Osteoblast (primary cell): ENCODE results near the gene DENND4A. TPM values are rescaled to one million over a fixed set of nuclear protein-coding genes. Genes with fewer than 3 reads are reported as not detected.

Experiments used
- DNase-seq: peaks from one replicate; pipeline ENCODE4 v3.0.0; 2011; ENCODE audit warnings: low spot score, mixed read lengths; ENCODE audit not compliant: insufficient read length; ENCODE audit errors: missing footprints
- H2AFZ ChIP-seq: 2 replicates; pipeline ENCODE4 v1.6.0; 2011; ENCODE audit warnings: mild to moderate bottlenecking, low read length
- H3K27ac ChIP-seq: 2 replicates; pipeline ENCODE4 v1.5.1; 2011; ENCODE audit warnings: mild to moderate bottlenecking, low read depth, low read length, moderate library complexity
- H3K27me3 ChIP-seq: 2 replicates; pipeline ENCODE4 v1.6.0; 2012; ENCODE audit warnings: mild to moderate bottlenecking, control low read depth, inconsistent platforms, low read length, moderate library complexity; ENCODE audit not compliant: insufficient read depth
- H3K36me3 ChIP-seq: 2 replicates; pipeline ENCODE4 v1.5.1; 2011; ENCODE audit warnings: mild to moderate bottlenecking, low read length, control low read depth, moderate library complexity; ENCODE audit not compliant: insufficient read depth
- H3K4me1 ChIP-seq: 2 replicates; pipeline ENCODE4 v1.5.1; 2011; ENCODE audit warnings: mild to moderate bottlenecking, low read length, control low read depth, moderate library complexity; ENCODE audit not compliant: insufficient read depth
- H3K4me2 ChIP-seq: 2 replicates; pipeline ENCODE4 v1.6.0; 2011; ENCODE audit warnings: mild to moderate bottlenecking, low read length; ENCODE audit not compliant: insufficient read depth
- H3K4me3 ChIP-seq: fragments of 200-600 bp; sonication (generic); 3 replicates; pipeline ENCODE4 v1.5.1; 2012; ENCODE audit warnings: mild to moderate bottlenecking, low read length, inconsistent platforms; ENCODE audit not compliant: insufficient read depth
- H3K79me2 ChIP-seq: 2 replicates; pipeline ENCODE4 v1.6.0; 2012; ENCODE audit warnings: mild to moderate bottlenecking, low read length, control low read depth, inconsistent platforms; ENCODE audit not compliant: insufficient read depth
- H3K9me3 ChIP-seq: 2 replicates; pipeline ENCODE4 v1.5.1; 2011; ENCODE audit warnings: low read depth, low read length, control low read depth
- H4K20me1 ChIP-seq: 2 replicates; pipeline ENCODE4 v1.6.0; 2012; ENCODE audit warnings: mild to moderate bottlenecking, low read length, control low read depth; ENCODE audit not compliant: insufficient read depth
- CTCF ChIP-seq: IDR thresholded peaks from 2 replicates; pipeline ENCODE4 v1.5.1; 2011; ENCODE audit warnings: mild to moderate bottlenecking, low read depth, low read length, moderate library complexity; ENCODE audit errors: extremely low read depth
- total RNA-seq: library from RNA; depleted of rRNA; stranded (reverse); fragments of >200 nt; gene quantifications from 2 replicates; pipeline ENCODE4 v1.2.3, GENCODE V29; 2012

The DENND4A gene
- total RNA-seq, 1 donor, result 30.4 TPM

DNA sequence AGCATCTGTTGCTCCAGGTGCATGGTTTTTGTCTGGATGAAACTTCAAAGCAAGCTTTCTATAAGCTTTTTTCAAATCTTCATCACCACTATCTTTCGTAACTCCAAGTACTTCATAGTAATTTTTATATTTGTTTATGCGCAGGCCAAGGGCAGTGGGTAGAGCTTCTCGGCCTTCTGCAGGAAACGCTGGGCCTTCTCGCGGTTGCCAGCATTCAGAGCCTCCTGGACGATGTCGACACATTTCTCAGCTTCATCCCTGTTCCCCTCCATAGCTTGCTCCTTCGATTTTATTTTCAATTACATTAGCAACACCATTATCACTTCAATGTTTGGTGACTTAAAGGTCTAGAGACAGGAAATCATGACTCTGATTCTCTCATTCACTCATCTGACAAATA lies 20.2 kb downstream of the DENND4A start:
- DNase-seq, result no peak
- no peaks in the 10 kb centered on the region for H3K9me3 ChIP-seq
- no peaks in the 10 kb centered on the region for H3K36me3 ChIP-seq
- H4K20me1 ChIP-seq, result no peaks in the 10 kb centered on the region
- H3K79me2 ChIP-seq, result peaks cover 40% of the 10 kb centered on the region
- H3K4me1 ChIP-seq, result no peaks in the 10 kb centered on the region
- H3K27ac ChIP-seq, result no peak overlapping the region
- no peak for TF ChIP-seq CTCF
- no peak overlapping the region for H3K4me2 ChIP-seq
- H3K4me3 ChIP-seq, result no peak overlapping the region
- no peaks in the 10 kb centered on the region for H3K27me3 ChIP-seq
- no peak overlapping the region for H2AFZ ChIP-seq

- Histone ChIP-seq H3K36me3 (no peaks in the 10 kb centered on the region), H2AFZ (no peak overlapping the region), H3K79me2 (peaks cover 35% of the 10 kb centered on the region), H3K27ac (no peak overlapping the region), H4K20me1 (peaks cover 11% of the 10 kb centered on the region), H3K27me3 (no peaks in the 10 kb centered on the region), H3K4me2 (no peak overlapping the region), H3K4me1 (no peaks in the 10 kb centered on the region), H3K4me3 (no peak overlapping the region), H3K9me3 (no peaks in the 10 kb centered on the region)
- TF ChIP-seq CTCF, result no peak
- no peak for DNase-seq
These were observed 22.6 kb downstream of the DENND4A start for GRCh38 chr15:65769482-65769881.

GRCh38 chr15:65767895-65768294 lies 24.2 kb downstream of the DENND4A start:
- no peak for DNase-seq
- Histone ChIP-seq H3K36me3 (no peaks in the 10 kb centered on the region), H3K9me3 (no peaks in the 10 kb centered on the region), H3K27ac (no peak overlapping the region), H3K79me2 (peaks cover 37% of the 10 kb centered on the region), H3K4me2 (no peak overlapping the region), H4K20me1 (peaks cover 14% of the 10 kb centered on the region), H3K27me3 (no peaks in the 10 kb centered on the region), H2AFZ (no peak overlapping the region), H3K4me1 (peaks cover 3% of the 10 kb centered on the region), H3K4me3 (no peak overlapping the region)
- no peak for TF ChIP-seq CTCF

- no peak overlapping the region for H3K4me2 ChIP-seq
- H3K27me3 ChIP-seq, result no peaks in the 10 kb centered on the region
- H3K36me3 ChIP-seq, result no peaks in the 10 kb centered on the region
- TF ChIP-seq CTCF, result no peak
- peaks cover 18% of the 10 kb centered on the region for H4K20me1 ChIP-seq
- H3K9me3 ChIP-seq, result no peaks in the 10 kb centered on the region
- no peak overlapping the region for H2AFZ ChIP-seq
- H3K27ac ChIP-seq, result no peak overlapping the region
- no peak overlapping the region for H3K4me3 ChIP-seq
- peaks cover 3% of the 10 kb centered on the region for H3K4me1 ChIP-seq
- H3K79me2 ChIP-seq, result peaks cover 39% of the 10 kb centered on the region
- DNase-seq, result no peak
These were observed 24.9 kb downstream of the DENND4A start for GRCh38 chr15:65767264-65767595.
